ELR (cell line): ENCODE measurements around the gene KCNK15.

Experiments
- DNase-seq: peaks from one replicate; pipeline ENCODE4 v3.0.0-alpha.2; 2015; ENCODE audit warnings: low read depth

Gene KCNK15

GRCh38 chr20:44715499-44716308 lies 30.0 kb upstream of the KCNK15 start:
- no peak for DNase-seq

- no peak for DNase-seq
These were observed 29.2 kb upstream of the KCNK15 start for GRCh38 chr20:44716309-44717106.

GRCh38 chr20:44717986-44718385 lies 27.7 kb upstream of the KCNK15 start:
- DNase-seq = peak; percentile 47

GRCh38 chr20:44719841-44720240 lies 25.8 kb upstream of the KCNK15 start:
- no peak for DNase-seq

- DNase-seq = peak; percentile 89
These were observed 25.1 kb upstream of the KCNK15 start for GRCh38 chr20:44720621-44720996.

- DNase-seq = peak; percentile 89
These were observed 24.5 kb upstream of the KCNK15 start for GRCh38 chr20:44720997-44721784.

- no peak for DNase-seq
These were observed 23.9 kb upstream of the KCNK15 start for GRCh38 chr20:44721785-44722054.

- DNase-seq = no peak
These were observed 22.7 kb upstream of the KCNK15 start for GRCh38 chr20:44722990-44723389.

GRCh38 chr20:44723391-44723790 lies 22.3 kb upstream of the KCNK15 start:
- DNase-seq = no peak

- no peak for DNase-seq
These were observed 21.8 kb upstream of the KCNK15 start for GRCh38 chr20:44723798-44724362.

- no peak for DNase-seq
These were observed 21.1 kb upstream of the KCNK15 start for GRCh38 chr20:44724423-44725091.

GRCh38 chr20:44725837-44726236 lies 19.8 kb upstream of the KCNK15 start:
- DNase-seq = no peak

GRCh38 chr20:44727039-44727438 lies 18.6 kb upstream of the KCNK15 start:
- DNase-seq = no peak

- DNase-seq = no peak
These were observed 18.0 kb upstream of the KCNK15 start for GRCh38 chr20:44727651-44728050.

GRCh38 chr20:44728801-44729443 lies 16.7 kb upstream of the KCNK15 start:
- peak; percentile 91 for DNase-seq

GRCh38 chr20:44730441-44730840 lies 15.2 kb upstream of the KCNK15 start:
- DNase-seq = peak; percentile 99

- no peak for DNase-seq
These were observed 14.0 kb upstream of the KCNK15 start for GRCh38 chr20:44731657-44732056.

- peak; percentile 44 for DNase-seq
These were observed 13.3 kb upstream of the KCNK15 start for GRCh38 chr20:44732327-44732726.

GRCh38 chr20:44733341-44734069 lies 12.2 kb upstream of the KCNK15 start:
- peak; percentile 85 for DNase-seq

- DNase-seq = peak; percentile 77
These were observed 10.7 kb upstream of the KCNK15 start for GRCh38 chr20:44734938-44735337.

- DNase-seq = no peak
These were observed 9.9 kb upstream of the KCNK15 start for GRCh38 chr20:44735816-44736169.
